HEK293T (cell line): ENCODE data around the gene STARD8.

Experiments
- CTCF ChIA-PET: fragments of 350-600 bp; formaldehyde crosslinking; extraction: SDS; loops from one replicate; lab custom pipeline; 2021; ENCODE audit warnings: antibody characterized with exemption, inconsistent platforms; lab: Yijun Ruan, JAX
- POLR2A ChIA-PET: fragments of 350-600 bp; formaldehyde crosslinking; extraction: SDS; loops from one replicate; lab custom pipeline; 2020; ENCODE audit warnings: antibody characterized with exemption, inconsistent platforms; lab: Yijun Ruan, JAX
- DNase-seq: peaks from one replicate; pipeline ENCODE4 v3.0.0; 2012; ENCODE audit warnings: mixed read lengths; ENCODE audit errors: extremely low spot score
- ARNT ChIP-seq: fragments of 450-650 bp; IDR thresholded peaks from 2 replicates; pipeline ENCODE4 v1.6.1; 2017; ENCODE audit warnings: mild to moderate bottlenecking
- BHLHE40 ChIP-seq: fragments of 450-650 bp; IDR thresholded peaks from 2 replicates; pipeline ENCODE4 v1.6.1; 2016; ENCODE audit warnings: mild to moderate bottlenecking, moderate library complexity, borderline replicate concordance
- CTBP1 ChIP-seq: fragments of 450-650 bp; IDR thresholded peaks from 2 replicates; pipeline ENCODE4 v1.6.1; 2016; ENCODE audit warnings: borderline replicate concordance
- ELF4 ChIP-seq: fragments of 450-650 bp; IDR thresholded peaks from 2 replicates; pipeline ENCODE4 v1.6.1; 2017; ENCODE audit warnings: antibody characterized with exemption
- FOXA1 ChIP-seq: fragments of 450-650 bp; IDR thresholded peaks from 2 replicates; pipeline ENCODE4 v1.6.1; 2016; ENCODE audit warnings: mild to moderate bottlenecking
- FOXK2 ChIP-seq: fragments of 450-650 bp; IDR thresholded peaks from 2 replicates; pipeline ENCODE4 v1.6.1; 2016; ENCODE audit warnings: mild to moderate bottlenecking
- FOXM1 ChIP-seq: fragments of 450-650 bp; IDR thresholded peaks from 2 replicates; pipeline ENCODE4 v1.6.1; 2017; ENCODE audit warnings: mild to moderate bottlenecking, borderline replicate concordance
- HDGF ChIP-seq: fragments of 450-650 bp; IDR thresholded peaks from 2 replicates; pipeline ENCODE4 v1.6.1; 2017; ENCODE audit warnings: antibody characterized with exemption, borderline replicate concordance
- L3MBTL2 ChIP-seq: fragments of 450-650 bp; conservative IDR thresholded peaks from 2 replicates; pipeline ENCODE4 v1.6.1; 2016; ENCODE audit warnings: mild to moderate bottlenecking
- LEF1 ChIP-seq: fragments of 450-650 bp; IDR thresholded peaks from 2 replicates; pipeline ENCODE4 v1.6.1; 2017; ENCODE audit warnings: mild to moderate bottlenecking, borderline replicate concordance
- NFRKB ChIP-seq: fragments of 450-650 bp; IDR thresholded peaks from 2 replicates; pipeline ENCODE4 v1.6.1; 2016; ENCODE audit warnings: mild to moderate bottlenecking, moderate library complexity
- PKNOX1 ChIP-seq: fragments of 450-650 bp; IDR thresholded peaks from 2 replicates; pipeline ENCODE4 v1.6.1; 2016
- SP1 ChIP-seq: fragments of 450-650 bp; IDR thresholded peaks from 2 replicates; pipeline ENCODE4 v1.6.1; 2017
- SUZ12 ChIP-seq: fragments of 450-650 bp; IDR thresholded peaks from 2 replicates; pipeline ENCODE4 v1.6.1; 2016; ENCODE audit warnings: mild to moderate bottlenecking
- TARDBP ChIP-seq: fragments of 450-650 bp; IDR thresholded peaks from 2 replicates; pipeline ENCODE4 v1.6.1; 2016
- ZNF384 ChIP-seq: fragments of 450-650 bp; IDR thresholded peaks from 2 replicates; pipeline ENCODE4 v1.6.1; 2016

STARD8 gene

DNA sequence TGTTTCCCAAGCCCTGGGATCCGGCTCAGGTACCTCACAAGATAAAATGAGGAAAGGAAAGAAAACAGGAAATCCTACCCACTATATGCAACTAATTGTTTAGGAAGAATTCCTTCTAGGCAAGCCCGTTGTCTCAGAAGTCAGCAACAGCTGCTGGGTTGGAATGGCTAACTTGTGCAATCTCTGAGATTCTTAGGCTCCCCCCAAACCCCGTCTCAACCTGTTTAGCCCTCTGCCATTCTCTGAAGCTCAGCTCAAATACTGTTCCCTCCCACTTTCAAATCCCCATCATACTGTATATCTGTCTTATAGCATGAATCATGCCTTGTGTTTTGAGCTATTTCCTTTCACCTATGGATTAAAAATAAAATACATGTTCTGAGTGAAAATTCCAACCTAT lies 28.9 kb downstream of the STARD8 start:
- no peak for DNase-seq
- TF ChIP-seq TARDBP (no peak), ELF4 (no peak), LEF1 (no peak), FOXA1 (no peak), ZNF384 (no peak), BHLHE40 (no peak), SUZ12 (no peak), FOXM1 (no peak), FOXK2 (no peak), HDGF (no peak), SP1 (no peak), NFRKB (no peak), CTBP1 (no peak), ARNT (no peak), PKNOX1 (no peak), L3MBTL2 (no peak)
- CTCF ChIA-PET, result no interaction called here
- POLR2A ChIA-PET, result no interaction called here

DNA sequence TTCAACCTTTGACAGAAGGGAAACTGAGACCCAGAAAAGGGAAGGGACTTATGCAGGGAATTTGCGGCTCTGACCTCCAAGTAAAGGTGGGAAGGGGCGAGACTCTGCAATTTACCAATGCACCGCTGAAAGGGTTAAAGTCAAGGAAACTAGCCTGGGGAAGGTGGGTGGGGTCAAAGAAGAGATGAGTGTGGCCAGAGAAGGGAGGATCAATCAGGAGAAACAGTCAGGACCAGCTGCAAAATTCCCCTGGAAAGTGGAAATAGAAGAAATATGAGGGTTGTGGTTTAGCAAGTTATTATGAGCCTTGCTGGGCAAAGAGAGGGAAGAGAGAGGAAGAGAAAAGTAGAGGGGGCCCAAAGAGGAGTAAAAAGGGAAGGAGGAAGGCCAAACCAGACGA lies 30.5 kb downstream of the STARD8 start:
- POLR2A ChIA-PET, result no interaction called here
- no peak for DNase-seq
- no peak for TF ChIP-seq CTBP1
- no peak for TF ChIP-seq ZNF384
- no peak for TF ChIP-seq PKNOX1
- no peak for TF ChIP-seq HDGF
- TF ChIP-seq ARNT, result no peak
- no peak for TF ChIP-seq SP1
- no peak for TF ChIP-seq BHLHE40
- TF ChIP-seq SUZ12, result no peak
- TF ChIP-seq FOXK2, result no peak
- no peak for TF ChIP-seq LEF1
- CTCF ChIA-PET, result no interaction called here

GRCh38 chrX:68681443-68681941 lies 34.0 kb downstream of the STARD8 start:
- no peak for DNase-seq
- POLR2A ChIA-PET, result no interaction called here
- TF ChIP-seq FOXA1, result no peak
- no peak for TF ChIP-seq ELF4
- no peak for TF ChIP-seq BHLHE40
- no peak for TF ChIP-seq L3MBTL2
- no peak for TF ChIP-seq ZNF384
- no peak for TF ChIP-seq FOXM1
- no peak for TF ChIP-seq PKNOX1
- no peak for TF ChIP-seq HDGF
- no peak for TF ChIP-seq LEF1
- no peak for TF ChIP-seq SP1
- TF ChIP-seq CTBP1, result no peak
- TF ChIP-seq NFRKB, result no peak
- TF ChIP-seq FOXK2, result no peak
- CTCF ChIA-PET, result no interaction called here

- no peak for DNase-seq
- ChIA-PET CTCF (interaction anchor here (0.6 to 1.3 kb wide), 2 partner anchors 10 to 102 kb away, joined by 3 to 4 read pairs; no protein-coding TSS in a partner anchor), POLR2A (no interaction called here)
- TF ChIP-seq FOXM1 (no peak), SUZ12 (no peak), LEF1 (no peak), PKNOX1 (no peak), TARDBP (no peak), CTBP1 (no peak), BHLHE40 (no peak), ELF4 (no peak), L3MBTL2 (no peak), ARNT (no peak), ZNF384 (no peak), HDGF (no peak), FOXA1 (no peak), FOXK2 (no peak), NFRKB (no peak), SP1 (no peak)
These were observed 35.3 kb downstream of the STARD8 start for GRCh38 chrX:68682790-68683189.

GRCh38 chrX:68683580-68683979 lies 36.1 kb downstream of the STARD8 start:
- DNase-seq, result no peak
- POLR2A ChIA-PET, result interaction anchor here (1.2 kb wide), 1 partner anchor 10 kb away, joined by 4 read pairs; no protein-coding TSS in a partner anchor
- CTCF ChIA-PET, result interaction anchor here (0.8 to 1.3 kb wide), 2 partner anchors 11 to 27 kb away, joined by 3 to 4 read pairs; no protein-coding TSS in a partner anchor
- TF ChIP-seq HDGF (no peak), ELF4 (no peak), PKNOX1 (no peak)
